DLD1 (cell line): ENCODE data around the gene CDH4.
"Not testable (repeated sequence)": the region's sequence is repeated elsewhere in the genome, so short reads cannot be mapped to it uniquely, and the experiment has no call there.

Experiments
- in situ Hi-C: cut with HindIII; loops from 2 replicates; pipeline ENCODE4 v1.10.0; 2017; ENCODE audit warnings: low sequenced_read_pairs

Gene CDH4

GRCh38 chr20:61413752-61414151 lies 161.7 kb downstream of the CDH4 start:
- in situ Hi-C loops, result no loop called here

GRCh38 chr20:61414455-61414991 lies 162.5 kb downstream of the CDH4 start:
- in situ Hi-C loops, result no loop called here

- in situ Hi-C loops, result no loop called here
Observed at GRCh38 chr20:61416546-61416945, 164.5 kb downstream of the CDH4 start.

- in situ Hi-C loops, result no loop called here
Observed at GRCh38 chr20:61417221-61417941, 165.3 kb downstream of the CDH4 start.

- in situ Hi-C loops, result no loop called here
Observed at GRCh38 chr20:61419010-61419409, 166.9 kb downstream of the CDH4 start.

- in situ Hi-C loops, result no loop called here
Observed at GRCh38 chr20:61419501-61419900, 167.4 kb downstream of the CDH4 start.

GRCh38 chr20:61420056-61420455 lies 168.0 kb downstream of the CDH4 start:
- in situ Hi-C loops, result no loop called here

- in situ Hi-C loops, result no loop called here
Observed at GRCh38 chr20:61420781-61421180, 168.7 kb downstream of the CDH4 start.

GRCh38 chr20:61422636-61423425 lies 170.8 kb downstream of the CDH4 start:
- in situ Hi-C loops, result no loop called here

GRCh38 chr20:61424011-61424627 lies 172.1 kb downstream of the CDH4 start:
- in situ Hi-C loops, result no loop called here

GRCh38 chr20:61424628-61425420 lies 172.8 kb downstream of the CDH4 start:
- in situ Hi-C loops, result no loop called here

GRCh38 chr20:61425541-61425991 lies 173.5 kb downstream of the CDH4 start:
- in situ Hi-C loops, result not testable (repeated sequence)

- in situ Hi-C loops, result no loop called here
Observed at GRCh38 chr20:61426352-61426751, 174.3 kb downstream of the CDH4 start.

- in situ Hi-C loops, result no loop called here
Observed at GRCh38 chr20:61429458-61430227, 177.6 kb downstream of the CDH4 start.

GRCh38 chr20:61430228-61430624 lies 178.2 kb downstream of the CDH4 start:
- in situ Hi-C loops, result no loop called here

GRCh38 chr20:61433176-61433575 lies 181.1 kb downstream of the CDH4 start:
- in situ Hi-C loops, result no loop called here

GRCh38 chr20:61433816-61434215 lies 181.8 kb downstream of the CDH4 start:
- in situ Hi-C loops, result no loop called here

GRCh38 chr20:61434341-61434781 lies 182.3 kb downstream of the CDH4 start:
- in situ Hi-C loops, result no loop called here

GRCh38 chr20:61435184-61435822 lies 183.2 kb downstream of the CDH4 start:
- in situ Hi-C loops, result no loop called here
